Activated CD4-positive, alpha-beta T cell treated with anti-CD3 and anti-CD28 coated beads, Interleukin-2, amount 10 ng/mL, durations not matched to agents 7 days and 5 days (primary cell): ENCODE measurements around the gene LSMEM2. TPM values are rescaled to one million over a fixed set of nuclear protein-coding genes. Genes with fewer than 3 reads are reported as not detected.

ENCODE experiments used
- CTCF ChIA-PET: fragments of 350-600 bp; sonication (Branson Sonifier 250); formaldehyde crosslinking; loops from one replicate; lab custom pipeline; 2021; ENCODE audit warnings: antibody characterized with exemption; lab: Charles Lee
- POLR2A ChIA-PET: fragments of 350-600 bp; sonication (Branson Sonifier 250); formaldehyde crosslinking; loops from one replicate; lab custom pipeline; 2021; ENCODE audit warnings: antibody characterized with exemption; lab: Charles Lee
- DNase-seq: peaks from one replicate; pipeline ENCODE4 v3.0.0-alpha.2; 2020
- H3K27ac Mint-ChIP-seq: one replicate; pipeline ENCODE4 v1.8.0; 2021; ENCODE audit warnings: mild to moderate bottlenecking, moderate library complexity, mixed read lengths
- H3K27me3 Mint-ChIP-seq: one replicate; pipeline ENCODE4 v1.8.0; 2021; ENCODE audit warnings: mixed read lengths
- H3K36me3 Mint-ChIP-seq: one replicate; pipeline ENCODE4 v1.8.0; 2021; ENCODE audit warnings: low read depth, mixed read lengths
- H3K4me1 Mint-ChIP-seq: one replicate; pipeline ENCODE4 v1.8.0; 2021; ENCODE audit warnings: mixed read lengths
- H3K4me3 Mint-ChIP-seq: one replicate; pipeline ENCODE4 v1.8.0; 2021; ENCODE audit warnings: mild to moderate bottlenecking, moderate library complexity, mixed read lengths
- H3K9me3 Mint-ChIP-seq: one replicate; pipeline ENCODE4 v1.8.0; 2021; ENCODE audit warnings: mixed read lengths
- total RNA-seq, 2 experiments: library from RNA; stranded (reverse); gene quantifications; one replicate each; pipeline ENCODE4 v1.2.3, GENCODE V29; 2021

Gene LSMEM2
- not detected for total RNA-seq

DNA sequence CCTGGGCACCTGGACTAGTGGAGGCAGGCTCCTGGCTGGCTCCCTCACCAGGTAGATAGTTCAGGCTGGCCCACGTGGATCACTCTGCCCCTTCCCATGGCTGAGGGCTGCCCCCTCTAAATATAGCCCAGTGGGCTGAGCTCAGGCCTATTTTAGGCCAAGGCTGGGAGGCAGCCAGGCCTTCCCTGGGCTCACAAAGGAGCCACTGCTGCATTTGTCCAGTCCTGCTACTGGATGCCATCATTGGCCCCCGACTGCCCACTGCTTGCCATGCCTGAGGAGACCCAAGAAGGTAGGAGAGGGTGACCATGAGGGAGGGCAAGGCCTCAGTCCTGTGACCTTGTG is at the start of gene LSMEM2:
TSS of gene LSMEM2 (plus strand) at position 208 of the 345 bp plus-strand sequence. CDS start at position 235, 27 bp downstream.
- Mint-ChIP-seq H3K27ac (no peak within 1 kb of the TSS), H3K9me3 (no peaks in the 10 kb centered on the region), H3K36me3 (no peaks in the 10 kb centered on the region), H3K4me1 (peaks cover 20% of the 10 kb centered on the region), H3K27me3 (peaks cover 37% of the 10 kb centered on the region), H3K4me3 (no peak within 1 kb of the TSS)
- POLR2A ChIA-PET: no interaction called here
- no peak for DNase-seq
- CTCF ChIA-PET: interaction anchor here (0.5 to 2.4 kb wide), 6 partner anchors 10 to 84 kb away, joined by 3 to 9 read pairs (median 6); no protein-coding TSS in a partner anchor

DNA sequence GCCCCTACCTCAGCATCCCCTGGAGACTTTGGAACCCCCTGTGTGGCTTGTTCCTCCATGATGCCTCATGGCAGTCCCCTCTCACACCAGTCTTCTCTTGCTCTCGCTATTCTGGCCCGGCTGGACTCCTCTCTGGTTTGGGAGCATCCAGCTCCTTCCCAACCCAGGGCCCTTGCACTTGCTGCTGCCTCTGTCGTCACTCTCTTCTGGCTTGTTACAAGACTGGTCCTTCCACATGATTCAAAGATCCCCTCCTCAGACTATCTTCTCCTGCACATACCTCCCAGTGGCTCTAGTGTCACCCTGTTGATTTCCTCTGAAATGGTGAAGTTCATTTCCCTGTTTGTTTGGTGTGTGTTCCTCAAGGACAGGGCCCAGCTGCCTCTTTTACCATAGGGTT is 49.4 kb upstream of the LSMEM2 start:
- Mint-ChIP-seq H3K27ac (no peak overlapping the region), H3K4me1 (peaks cover 38% of the 10 kb centered on the region), H3K9me3 (no peaks in the 10 kb centered on the region), H3K4me3 (peak overlapping the region; percentile 15), H3K36me3 (no peaks in the 10 kb centered on the region), H3K27me3 (peaks cover 7% of the 10 kb centered on the region)
- ChIA-PET CTCF (interaction anchor here (0.9 to 17.4 kb wide), 5 partner anchors 17 to 46 kb away, joined by 3 to 212 read pairs (median 8); no protein-coding TSS in a partner anchor), POLR2A (no interaction called here)
- no peak for DNase-seq

- no peak overlapping the region for H3K27ac Mint-ChIP-seq
- POLR2A ChIA-PET: no interaction called here
Observed at GRCh38 chr3:50230104-50230793, 48.6 kb upstream of the LSMEM2 start.

GRCh38 chr3:50230794-50231125 is 48.1 kb upstream of the LSMEM2 start:
- H3K36me3 Mint-ChIP-seq: no peaks in the 10 kb centered on the region
- no peaks in the 10 kb centered on the region for H3K27me3 Mint-ChIP-seq
- DNase-seq: no peak
- CTCF ChIA-PET: interaction anchor here (11.1 to 17.4 kb wide), 2 partner anchors 15 to 36 kb away, joined by 175 to 212 read pairs; no protein-coding TSS in a partner anchor
- H3K4me3 Mint-ChIP-seq: no peak overlapping the region
- H3K9me3 Mint-ChIP-seq: no peaks in the 10 kb centered on the region
- POLR2A ChIA-PET: no interaction called here
- no peak overlapping the region for H3K27ac Mint-ChIP-seq
- peaks cover 43% of the 10 kb centered on the region for H3K4me1 Mint-ChIP-seq

More at GRCh38 chr3:50230104-50230793, 48.6 kb upstream of the LSMEM2 start:
- CTCF ChIA-PET: interaction anchor here (11.1 to 17.4 kb wide), 2 partner anchors 16 to 36 kb away, joined by 175 to 212 read pairs; no protein-coding TSS in a partner anchor
- no peaks in the 10 kb centered on the region for H3K9me3 Mint-ChIP-seq
- peaks cover 2% of the 10 kb centered on the region for H3K27me3 Mint-ChIP-seq
- no peaks in the 10 kb centered on the region for H3K36me3 Mint-ChIP-seq
- H3K4me1 Mint-ChIP-seq: peaks cover 42% of the 10 kb centered on the region
- no peak for DNase-seq
- no peak overlapping the region for H3K4me3 Mint-ChIP-seq

- H3K36me3 Mint-ChIP-seq: peaks cover 4% of the 10 kb centered on the region
- no peak for DNase-seq
- H3K9me3 Mint-ChIP-seq: no peaks in the 10 kb centered on the region
- ChIA-PET POLR2A (no interaction called here), CTCF (interaction anchor here (11.1 kb wide), 1 partner anchor 15 kb away, joined by 212 read pairs; no protein-coding TSS in a partner anchor)
- no peak overlapping the region for H3K4me3 Mint-ChIP-seq
- no peak overlapping the region for H3K27ac Mint-ChIP-seq
- H3K27me3 Mint-ChIP-seq: no peaks in the 10 kb centered on the region
- H3K4me1 Mint-ChIP-seq: peaks cover 37% of the 10 kb centered on the region
Observed at GRCh38 chr3:50231581-50231980, 47.3 kb upstream of the LSMEM2 start.

- no peak for DNase-seq
- H3K9me3 Mint-ChIP-seq: no peaks in the 10 kb centered on the region
- H3K4me1 Mint-ChIP-seq: peaks cover 31% of the 10 kb centered on the region
- H3K27ac Mint-ChIP-seq: no peak overlapping the region
- POLR2A ChIA-PET: no interaction called here
- CTCF ChIA-PET: interaction anchor here (11.1 kb wide), 1 partner anchor 14 kb away, joined by 212 read pairs; no protein-coding TSS in a partner anchor
- H3K27me3 Mint-ChIP-seq: no peaks in the 10 kb centered on the region
- no peak overlapping the region for H3K4me3 Mint-ChIP-seq
- peaks cover 11% of the 10 kb centered on the region for H3K36me3 Mint-ChIP-seq
Observed at GRCh38 chr3:50232303-50232702, 46.6 kb upstream of the LSMEM2 start.

DNA sequence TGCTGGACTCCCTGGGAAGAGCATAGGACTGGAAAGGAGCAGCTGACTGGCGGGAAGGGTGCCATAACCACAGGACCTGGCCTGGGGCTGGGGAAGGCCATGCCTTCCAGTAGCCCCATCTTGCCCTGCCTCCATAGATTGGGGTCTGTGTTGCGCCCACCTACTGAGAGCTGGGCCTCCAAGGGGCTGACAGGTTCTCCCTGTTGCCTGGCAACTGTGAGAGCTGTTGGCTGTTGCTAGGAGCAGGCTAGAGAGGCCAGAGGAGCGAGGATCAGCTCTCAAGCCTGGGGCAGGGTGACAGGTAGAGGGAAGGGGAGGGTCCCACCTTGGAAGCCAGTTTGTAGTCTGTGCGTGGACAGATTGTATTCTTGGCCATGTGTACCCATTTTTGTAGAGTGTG is 45.7 kb upstream of the LSMEM2 start:
- H3K9me3 Mint-ChIP-seq: no peaks in the 10 kb centered on the region
- POLR2A ChIA-PET: no interaction called here
- H3K4me3 Mint-ChIP-seq: no peak overlapping the region
- H3K36me3 Mint-ChIP-seq: peaks cover 20% of the 10 kb centered on the region
- H3K4me1 Mint-ChIP-seq: peaks cover 29% of the 10 kb centered on the region
- no peak for DNase-seq
- CTCF ChIA-PET: interaction anchor here (0.6 to 11.1 kb wide), 3 partner anchors 13 to 310 kb away, joined by 4 to 212 read pairs (median 17); no protein-coding TSS in a partner anchor
- no peak overlapping the region for H3K27ac Mint-ChIP-seq
- no peaks in the 10 kb centered on the region for H3K27me3 Mint-ChIP-seq

DNA sequence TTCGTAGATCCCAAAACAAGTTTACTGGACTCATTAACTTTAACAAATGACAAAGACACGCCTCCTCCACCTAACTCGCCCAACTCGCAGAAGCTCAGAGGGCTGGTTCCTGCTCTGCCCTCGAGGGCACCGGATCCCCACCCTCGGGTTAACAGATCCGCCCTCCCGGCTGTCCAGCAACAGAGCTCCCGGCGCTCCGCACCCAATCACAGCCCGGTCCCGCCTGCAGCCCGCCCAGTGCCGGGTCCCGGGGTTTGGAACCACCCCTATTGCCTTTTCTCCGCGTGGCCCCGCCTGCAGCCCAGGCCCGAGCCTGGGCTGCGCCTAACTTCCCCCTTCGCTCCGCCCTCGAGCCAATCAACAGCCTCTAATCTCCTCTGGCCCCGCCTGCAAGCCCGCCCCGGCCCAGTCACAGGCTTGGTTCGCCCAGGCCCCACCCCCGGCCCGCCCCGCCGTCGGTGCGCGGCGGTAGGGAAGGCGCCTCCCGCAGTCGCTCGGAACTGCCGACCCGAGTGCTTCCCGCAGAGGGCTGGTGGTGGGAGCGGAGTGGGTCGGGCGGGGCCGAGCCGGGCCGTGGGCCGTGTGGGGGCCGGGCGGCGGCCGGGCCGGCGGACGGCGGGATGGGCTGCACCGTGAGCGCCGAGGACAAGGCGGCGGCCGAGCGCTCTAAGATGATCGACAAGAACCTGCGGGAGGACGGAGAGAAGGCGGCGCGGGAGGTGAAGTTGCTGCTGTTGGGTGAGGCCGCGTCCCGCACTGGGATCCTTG is 43.0 kb upstream of the LSMEM2 start, which contains the start of gene GNAI2:
TSS of gene GNAI2 (plus strand) at position 489 of the 768 bp plus-strand sequence. CDS start at position 621, 132 bp downstream.
- peak; percentile 99 for DNase-seq
- peaks cover 39% of the 10 kb centered on the region for H3K36me3 Mint-ChIP-seq
- H3K27ac Mint-ChIP-seq: peak within 1 kb of the TSS; percentile 97
- ChIA-PET CTCF (interaction anchor here (0.7 to 4.3 kb wide), 12 partner anchors 9 to 101 kb away, joined by 3 to 42 read pairs (median 4); partner anchors contain the start of genes HYAL3 and NAA80), POLR2A (interaction anchor here (0.6 to 2.0 kb wide), 3 partner anchors 11 to 66 kb away, joined by 3 to 8 read pairs (median 5); no protein-coding TSS in a partner anchor)
- peak within 1 kb of the TSS; percentile 93 for H3K4me3 Mint-ChIP-seq
- H3K4me1 Mint-ChIP-seq: peaks cover 42% of the 10 kb centered on the region
- H3K9me3 Mint-ChIP-seq: no peaks in the 10 kb centered on the region
- H3K27me3 Mint-ChIP-seq: no peaks in the 10 kb centered on the region

GRCh38 chr3:50236484-50237132 is 42.3 kb upstream of the LSMEM2 start:
- Mint-ChIP-seq H3K4me3 (peak overlapping the region; percentile 93), H3K4me1 (peaks cover 48% of the 10 kb centered on the region), H3K27ac (peak overlapping the region; percentile 97), H3K27me3 (no peaks in the 10 kb centered on the region), H3K9me3 (no peaks in the 10 kb centered on the region), H3K36me3 (peaks cover 44% of the 10 kb centered on the region)
- no peak for DNase-seq
- ChIA-PET POLR2A (interaction anchor here (2.0 kb wide), 1 partner anchor 10 kb away, joined by 8 read pairs; no protein-coding TSS in a partner anchor), CTCF (interaction anchor here (0.9 to 4.3 kb wide), 9 partner anchors 10 to 101 kb away, joined by 3 to 42 read pairs (median 5); partner anchors contain the start of genes HYAL3 and NAA80)

DNA sequence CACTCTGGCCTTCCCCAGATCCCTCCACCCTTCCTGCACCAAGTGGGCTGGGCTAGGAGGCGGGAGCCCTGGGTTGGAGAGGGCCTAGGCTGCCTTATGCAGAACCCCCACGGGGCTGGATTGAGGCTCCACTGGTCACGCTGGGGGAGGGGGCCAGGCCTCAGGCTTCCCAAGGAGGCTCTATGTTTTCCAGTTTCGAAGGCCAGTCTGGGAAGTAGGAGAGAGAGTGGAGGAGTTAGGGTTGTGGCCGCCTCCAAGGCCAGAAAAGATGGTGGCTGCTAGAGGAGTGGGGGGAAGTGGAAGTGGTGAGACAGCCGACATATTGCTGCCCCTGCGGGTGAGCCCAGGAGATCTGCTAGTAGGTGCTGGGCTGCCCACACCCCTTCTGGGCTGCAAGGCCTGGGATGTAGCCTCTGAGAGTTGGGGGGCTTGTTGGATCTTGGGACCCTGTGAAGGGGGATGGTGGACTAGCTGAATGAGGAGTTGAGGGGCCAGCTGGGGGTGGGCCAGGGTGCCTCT is 41.7 kb upstream of the LSMEM2 start:
- peaks cover 44% of the 10 kb centered on the region for H3K36me3 Mint-ChIP-seq
- ChIA-PET CTCF (interaction anchor here (1.1 to 4.3 kb wide), 3 partner anchors 10 to 23 kb away, joined by 4 to 42 read pairs (median 24); no protein-coding TSS in a partner anchor), POLR2A (interaction anchor here (0.7 to 1.2 kb wide), 3 partner anchors 10 to 297 kb away, joined by 3 to 6 read pairs (median 6); no protein-coding TSS in a partner anchor)
- H3K4me1 Mint-ChIP-seq: peaks cover 54% of the 10 kb centered on the region
- H3K27ac Mint-ChIP-seq: peak overlapping the region; percentile 97
- peak overlapping the region; percentile 93 for H3K4me3 Mint-ChIP-seq
- peak; percentile 55 for DNase-seq
- no peaks in the 10 kb centered on the region for H3K9me3 Mint-ChIP-seq
- H3K27me3 Mint-ChIP-seq: no peaks in the 10 kb centered on the region

- Mint-ChIP-seq H3K4me1 (peaks cover 61% of the 10 kb centered on the region), H3K9me3 (no peaks in the 10 kb centered on the region), H3K36me3 (peaks cover 44% of the 10 kb centered on the region), H3K27me3 (no peaks in the 10 kb centered on the region), H3K4me3 (peak overlapping the region; percentile 93), H3K27ac (peak overlapping the region; percentile 97)
- ChIA-PET POLR2A (interaction anchor here (0.7 to 1.2 kb wide), 3 partner anchors 9 to 298 kb away, joined by 3 to 6 read pairs (median 6); no protein-coding TSS in a partner anchor), CTCF (interaction anchor here (1.8 to 4.3 kb wide), 3 partner anchors 10 to 22 kb away, joined by 4 to 42 read pairs (median 24); no protein-coding TSS in a partner anchor)
- peak; percentile 93 for DNase-seq
Observed at GRCh38 chr3:50237754-50238548, 40.9 kb upstream of the LSMEM2 start.
